CD4-positive, alpha-beta T cell treated with Interferon gamma for 1 hour (primary cell): ENCODE measurements around the gene GPSM1.
A peak's percentile ranks its signal among the peaks of the same experiment; 100 is the strongest.
"Not testable (repeated sequence)": the region's sequence is repeated elsewhere in the genome, so short reads cannot be mapped to it uniquely, and the experiment has no call there.

Experiments
- DNase-seq: peaks from one replicate; pipeline ENCODE4 v3.0.0-alpha.2; 2020

Gene GPSM1

GRCh38 chr9:136346927-136347465 lies 19.7 kb downstream of the GPSM1 start:
- DNase-seq: no peak

- DNase-seq: no peak
Observed at GRCh38 chr9:136347472-136348256, 20.3 kb downstream of the GPSM1 start.

GRCh38 chr9:136348691-136349090 lies 21.4 kb downstream of the GPSM1 start:
- DNase-seq: no peak

GRCh38 chr9:136349546-136349945 lies 22.2 kb downstream of the GPSM1 start:
- DNase-seq: no peak

- DNase-seq: no peak
Observed at GRCh38 chr9:136351252-136351800, 24.0 kb downstream of the GPSM1 start.

- DNase-seq: not testable (repeated sequence)
Observed at GRCh38 chr9:136351868-136352267, 24.5 kb downstream of the GPSM1 start.

GRCh38 chr9:136352682-136353081 lies 25.3 kb downstream of the GPSM1 start:
- no peak for DNase-seq

- no peak for DNase-seq
Observed at GRCh38 chr9:136353088-136353487, 25.7 kb downstream of the GPSM1 start.

GRCh38 chr9:136353757-136354488 lies 26.6 kb downstream of the GPSM1 start:
- DNase-seq: no peak

- no peak for DNase-seq
Observed at GRCh38 chr9:136354592-136355085, 27.3 kb downstream of the GPSM1 start.

GRCh38 chr9:136355616-136356557 lies 28.5 kb downstream of the GPSM1 start:
- DNase-seq: no peak

- DNase-seq: no peak
Observed at GRCh38 chr9:136357202-136357725, 29.9 kb downstream of the GPSM1 start.

GRCh38 chr9:136358016-136358415 lies 30.7 kb downstream of the GPSM1 start:
- no peak for DNase-seq

GRCh38 chr9:136358888-136359287 lies 31.5 kb downstream of the GPSM1 start:
- DNase-seq: no peak

- DNase-seq: no peak
Observed at GRCh38 chr9:136359774-136360718, 32.7 kb downstream of the GPSM1 start.

- DNase-seq: no peak
Observed at GRCh38 chr9:136361047-136361753, 33.9 kb downstream of the GPSM1 start.

GRCh38 chr9:136361754-136362449 lies 34.6 kb downstream of the GPSM1 start:
- no peak for DNase-seq

GRCh38 chr9:136362450-136362784 lies 35.1 kb downstream of the GPSM1 start:
- DNase-seq: no peak

GRCh38 chr9:136363106-136363948 lies 36.0 kb downstream of the GPSM1 start, which contains the start of gene DNLZ:
Gene DNLZ (minus strand): TSS chr9:136363744. CDS start chr9:136363714, 30 bp downstream.
- DNase-seq: peak; percentile 92
